Right cardiac atrium (tissue), 5 donors: Measurements from ENCODE around the gene ATG4A. TPM values are rescaled to one million over a fixed set of nuclear protein-coding genes. Genes with fewer than 3 reads are reported as not detected.

Experiments used
- polyA plus RNA-seq: library from polyadenylated mRNA; stranded (reverse); fragments of 200-250 nt; gene quantifications from one replicate; pipeline ENCODE4 v1.2.3, GENCODE V29; 2013
- total RNA-seq, 4 donors: library from RNA; stranded (reverse); fragmentation: NEBNext Ultra II Directional; extraction: Animal tissue kit (Norgen Biotek cat#: 25700); gene quantifications; one replicate each; pipeline ENCODE4 v1.2.1, GENCODE V29; 2021
- donor health status: healthy with polysubstance abuse.
- donor health status: DM: no; HTN: yes; CAD: no.
- donor health status: DM: no; HTN: no; CAD: no.
- donor health status: DM: no; HTN: yes; CAD: no; lungs with severe emphysema.
- donor health status: DM: yes; HTN: yes; CAD: no.

ATG4A gene
- total and polyA plus RNA-seq, 5 donors, result 14.4 to 18.5 (median 15.5) TPM

Other genes starting within 250 kb of the ATG4A start
- not detected for gene TEX13B, start 109.4 kb upstream of the ATG4A start, total RNA-seq
- gene TEX13B, start 109.4 kb upstream of the ATG4A start, polyA plus RNA-seq, result not detected
- gene VSIG1, start 46.7 kb upstream of the ATG4A start, total RNA-seq, result not detected
- gene VSIG1, start 46.7 kb upstream of the ATG4A start, polyA plus RNA-seq, result not detected
- 10 to 100 TPM; 20.1 to 27.7 (median 22.9) TPM for gene PSMD10, start 236 bp upstream of the ATG4A start, total RNA-seq
- 25.6 TPM for gene PSMD10, start 236 bp upstream of the ATG4A start, polyA plus RNA-seq